GM18499 (cell line): ENCODE data around the gene DEFB127.
"Not testable (repeated sequence)": the region's sequence is repeated elsewhere in the genome, so short reads cannot be mapped to it uniquely, and the experiment has no call there.

Experiments
- ATAC-seq: cut with Tn5 transposase; IDR thresholded peaks from one replicate; pipeline ENCODE4 v1.9.1; 2021; ENCODE audit warnings: moderate number of reproducible peaks; ENCODE audit not compliant: insufficient read depth, unreplicated experiment

The DEFB127 gene, protein sequence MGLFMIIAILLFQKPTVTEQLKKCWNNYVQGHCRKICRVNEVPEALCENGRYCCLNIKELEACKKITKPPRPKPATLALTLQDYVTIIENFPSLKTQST

DNA sequence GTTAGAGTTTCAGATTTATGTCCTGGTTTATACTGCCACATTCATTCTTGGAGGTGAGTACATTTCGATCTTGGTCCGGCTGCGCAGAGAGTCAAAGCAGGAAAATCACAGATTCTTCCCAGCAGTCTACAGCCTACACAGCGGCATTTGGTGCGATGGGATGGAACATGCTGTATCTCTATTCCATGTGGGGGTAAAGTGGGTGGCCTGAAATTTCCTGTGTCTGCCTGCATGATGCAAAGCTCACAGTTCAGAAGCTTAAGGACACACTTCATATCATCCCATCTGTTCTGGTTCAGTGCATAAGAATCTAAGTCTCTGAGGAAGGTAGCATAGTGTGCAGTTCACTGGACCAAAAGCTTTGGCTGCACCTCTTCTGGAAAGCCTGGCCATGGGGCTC lies at the start of gene DEFB127:
Gene DEFB127, plus strand, starts transcription at position 301 of the 400 bp plus-strand sequence. Its CDS starts 91 bp downstream, at position 392.
- ATAC-seq, result no peak

DNA sequence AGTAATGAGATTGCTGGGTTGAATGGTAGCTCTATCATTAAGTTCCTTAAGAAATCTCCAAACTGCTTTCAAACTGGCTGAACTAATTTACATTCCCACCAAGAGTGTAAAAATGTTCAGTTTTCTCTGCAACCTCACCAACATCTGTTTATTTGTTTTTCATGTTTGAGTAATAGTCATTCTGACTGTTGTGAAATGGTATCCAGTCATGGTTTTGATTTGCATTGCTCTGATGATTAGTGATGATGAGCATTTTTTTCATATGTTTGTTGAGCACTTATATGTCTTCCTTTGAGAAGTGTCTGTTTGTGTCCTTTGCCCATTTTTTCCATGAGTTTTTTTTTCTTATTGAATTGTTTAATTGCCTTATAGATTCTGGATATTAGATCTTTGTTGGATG lies 44.9 kb upstream of the DEFB127 start:
- no peak for ATAC-seq

DNA sequence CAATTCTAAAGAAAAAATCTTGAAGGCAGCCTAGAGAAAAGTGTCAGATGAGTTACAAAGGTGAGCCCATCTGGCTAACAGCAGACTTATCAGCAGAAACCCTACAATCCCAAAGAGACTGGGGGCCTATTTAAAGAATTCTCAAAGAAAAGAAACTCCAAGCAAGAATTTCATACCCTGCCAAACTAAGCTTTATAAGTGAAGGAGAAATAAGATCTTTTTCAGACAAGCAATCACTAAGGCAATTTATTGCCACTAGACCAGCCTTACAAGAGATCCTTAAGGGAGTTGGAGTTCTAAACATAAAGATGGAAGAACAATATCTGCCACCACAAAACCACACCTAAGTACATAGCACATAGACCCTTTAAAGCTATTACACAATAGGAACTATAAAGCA lies 39.7 kb upstream of the DEFB127 start:
- no peak for ATAC-seq

DNA sequence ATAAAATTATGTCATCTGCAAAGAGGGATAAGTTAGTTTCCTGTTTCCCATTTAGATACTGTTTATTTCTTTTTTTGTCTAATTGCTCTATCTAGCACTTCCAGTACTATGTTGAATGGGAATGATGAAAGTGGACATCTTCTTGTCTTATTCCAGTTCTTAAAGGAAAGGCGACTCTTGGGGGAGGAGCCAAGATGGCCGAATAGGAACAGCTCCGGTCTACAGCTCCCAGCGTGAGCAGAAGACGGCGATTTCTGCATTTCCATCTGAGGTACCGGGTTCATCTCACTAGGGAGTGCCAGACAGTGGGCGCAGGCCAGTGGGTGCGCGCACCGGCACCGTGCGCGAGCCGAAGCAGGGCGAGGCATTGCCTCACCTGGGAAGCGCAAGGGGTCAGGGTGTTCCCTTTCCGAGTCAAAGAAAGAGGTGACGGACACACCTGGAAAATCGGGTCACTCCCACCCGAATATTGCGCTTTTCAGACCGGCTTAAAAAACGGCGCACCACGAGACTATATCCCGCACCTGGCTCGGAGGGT lies 27.4 kb upstream of the DEFB127 start:
- not testable (repeated sequence) for ATAC-seq

DNA sequence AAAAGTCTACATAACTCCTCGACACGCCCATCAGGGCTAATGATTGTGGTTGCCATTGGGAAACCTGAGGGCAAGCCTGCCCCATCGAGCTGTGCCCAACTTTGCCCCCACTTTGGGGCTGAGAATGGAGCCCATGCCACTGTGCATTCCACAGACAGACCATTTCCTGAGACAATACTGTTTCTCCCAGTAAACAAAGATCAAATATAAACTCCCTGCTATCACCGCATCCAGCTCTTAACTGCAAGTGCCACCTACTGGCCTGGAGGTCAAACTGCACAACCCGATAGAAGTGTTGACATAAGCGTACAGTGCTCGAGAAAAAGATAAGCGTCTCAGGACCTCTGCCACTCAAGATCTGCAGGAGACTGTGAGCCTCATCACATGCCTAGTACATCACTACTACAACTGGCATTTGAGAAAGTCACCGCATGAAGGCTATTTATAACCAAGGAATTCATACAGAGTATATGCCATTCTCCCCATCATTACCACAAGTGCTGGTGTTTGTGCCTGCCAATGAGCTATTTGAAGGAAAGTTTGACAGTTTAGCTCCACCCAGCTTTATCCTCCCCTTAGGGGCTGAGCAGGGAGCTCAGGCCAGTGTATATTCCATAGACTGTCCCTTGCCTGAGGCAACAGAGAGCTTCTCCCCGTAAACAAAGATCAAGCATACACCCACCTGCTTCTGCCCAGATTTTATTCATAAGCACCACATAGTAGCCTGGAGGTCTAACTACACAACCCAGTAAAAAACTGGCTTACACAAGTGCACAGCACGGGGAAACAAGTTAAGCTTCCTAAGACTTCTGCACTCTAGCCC lies 19.4 kb upstream of the DEFB127 start:
- ATAC-seq, result no peak

DNA sequence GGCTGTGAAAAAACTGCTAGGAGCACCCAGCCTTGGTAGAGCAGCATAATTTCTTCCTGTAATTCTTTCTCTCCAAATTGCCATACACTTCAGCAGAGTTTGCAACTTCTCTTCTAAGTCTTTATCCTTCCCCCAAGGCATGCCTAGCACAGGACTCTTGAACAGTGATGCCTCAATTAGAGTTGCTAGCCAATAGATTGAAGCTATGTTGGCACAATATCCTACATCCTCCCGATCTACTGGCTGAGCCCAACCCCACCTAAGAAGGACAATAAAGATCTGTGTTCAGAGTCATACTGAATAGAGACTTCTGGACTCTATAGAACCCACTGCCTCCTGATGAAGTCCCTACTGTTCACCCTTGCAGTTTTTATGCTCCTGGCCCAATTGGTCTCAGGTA lies 15.0 kb upstream of the DEFB127 start, which contains the start of gene DEFB126:
Gene DEFB126, plus strand, starts transcription at position 301 of the 400 bp plus-strand sequence. Its CDS starts 39 bp downstream, at position 340.
- no peak for ATAC-seq

DNA sequence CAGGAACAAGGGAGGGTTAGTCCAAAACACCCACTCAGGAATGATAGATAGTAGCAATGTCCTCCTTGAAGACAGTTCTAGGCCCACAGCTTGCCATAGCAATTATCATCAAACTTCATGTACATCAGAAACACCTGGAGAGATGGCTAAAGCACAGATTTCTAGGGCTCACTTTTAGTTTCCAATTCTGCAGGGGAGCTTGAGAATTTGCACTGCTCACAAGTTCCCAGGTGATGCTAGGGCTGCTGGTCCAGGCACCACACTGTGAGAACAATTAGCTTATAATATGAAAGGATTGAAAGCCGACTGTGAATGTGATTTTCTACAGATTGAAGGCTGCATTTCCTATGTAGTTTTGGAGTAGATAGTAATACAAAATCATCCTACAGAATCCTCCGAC lies 11.4 kb upstream of the DEFB127 start:
- no peak for ATAC-seq

DNA sequence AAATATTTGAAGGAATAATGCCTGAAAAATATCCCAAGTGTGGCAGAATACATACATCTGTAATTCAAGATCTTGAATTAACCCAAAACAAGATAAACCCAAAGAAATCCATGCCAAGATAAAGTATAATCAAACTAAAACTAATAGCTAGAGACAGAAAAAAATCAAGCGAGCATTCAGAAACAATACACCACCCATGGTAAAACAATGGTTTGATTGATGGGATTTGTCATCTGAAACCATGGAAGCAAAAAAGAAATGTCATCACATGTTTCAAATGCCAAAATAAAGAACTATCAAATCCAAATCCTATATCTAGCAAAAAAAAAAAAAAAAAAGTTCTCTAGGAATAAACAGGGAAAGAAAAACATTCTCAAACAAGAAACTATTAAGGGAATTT lies 5.1 kb upstream of the DEFB127 start:
- ATAC-seq, result no peak

DNA sequence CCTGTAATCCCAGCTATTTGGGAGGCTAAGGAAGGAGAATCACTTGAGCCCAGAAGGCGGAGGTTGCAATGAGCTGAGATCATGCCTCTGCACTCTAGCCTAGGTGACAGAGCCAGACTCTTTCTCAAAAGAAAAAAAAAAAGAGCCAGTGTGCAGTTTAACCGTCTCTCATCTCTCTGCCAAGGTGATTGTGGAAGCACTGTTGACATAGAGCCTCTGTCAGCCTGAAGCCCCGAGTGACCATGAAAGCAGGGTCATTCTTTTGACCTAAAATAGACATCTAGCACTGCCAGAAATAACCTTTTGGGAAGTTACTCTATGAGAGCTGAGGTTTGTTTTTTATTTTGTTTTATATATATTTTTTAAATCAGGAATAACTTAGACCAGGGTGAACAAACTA lies 7.4 kb downstream of the DEFB127 start:
- no peak for ATAC-seq

DNA sequence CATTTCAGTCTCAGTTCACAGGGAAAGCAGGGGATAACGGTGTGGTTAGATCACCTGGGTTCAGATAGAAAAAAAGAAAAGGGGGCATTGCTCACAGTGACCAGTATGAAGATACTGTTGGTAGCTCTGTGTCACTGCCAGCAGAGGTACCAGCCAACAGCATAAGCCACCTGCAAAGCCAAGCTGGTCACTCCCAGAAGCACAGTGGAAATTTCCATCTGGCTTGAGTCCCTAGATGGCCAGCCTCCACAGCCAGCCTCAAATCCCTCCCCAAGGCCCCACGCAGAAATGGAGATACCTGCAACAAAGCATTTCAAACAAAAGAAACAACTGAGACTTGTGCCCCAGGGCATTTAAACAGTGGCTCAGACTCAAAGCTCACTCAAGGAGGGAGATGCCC lies 11.6 kb downstream of the DEFB127 start:
- ATAC-seq, result no peak

DNA sequence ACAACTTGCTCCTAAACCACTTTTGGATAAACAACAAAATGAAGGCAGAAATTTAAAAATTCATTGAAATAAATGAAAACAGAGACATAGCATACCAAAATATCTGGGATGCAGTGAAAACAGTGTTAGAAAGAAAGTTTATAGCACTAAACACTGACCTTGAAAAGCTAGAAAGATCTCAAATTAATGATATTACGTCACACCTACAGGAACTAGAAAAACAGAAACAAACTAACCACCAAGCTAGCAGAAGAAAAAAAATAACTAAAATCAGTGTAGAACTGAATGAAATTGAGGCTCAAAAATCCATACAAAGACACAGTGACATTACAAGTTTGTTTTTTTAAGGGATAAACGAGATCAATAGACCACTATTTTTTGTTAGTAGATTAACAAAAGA lies 27.0 kb downstream of the DEFB127 start:
- no peak for ATAC-seq

DNA sequence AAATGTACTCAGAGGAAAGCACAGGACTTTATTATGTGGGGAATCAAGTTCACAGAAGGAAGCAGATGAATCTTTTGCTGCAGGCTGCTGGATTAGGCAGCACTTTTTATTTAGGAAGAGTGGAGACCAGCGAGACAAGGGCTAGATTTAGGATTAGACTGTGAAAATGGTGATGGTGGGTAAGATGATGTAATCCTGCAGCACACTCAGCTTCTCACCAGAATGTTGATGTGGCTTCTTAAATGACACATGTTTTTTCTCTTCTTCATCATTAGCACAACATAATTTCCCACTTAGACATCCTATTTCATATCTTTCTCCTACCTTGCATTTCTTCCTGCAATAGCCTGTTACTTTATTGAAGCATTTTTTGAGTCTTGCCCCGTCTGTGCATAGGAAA lies 30.5 kb downstream of the DEFB127 start:
- no peak for ATAC-seq

DNA sequence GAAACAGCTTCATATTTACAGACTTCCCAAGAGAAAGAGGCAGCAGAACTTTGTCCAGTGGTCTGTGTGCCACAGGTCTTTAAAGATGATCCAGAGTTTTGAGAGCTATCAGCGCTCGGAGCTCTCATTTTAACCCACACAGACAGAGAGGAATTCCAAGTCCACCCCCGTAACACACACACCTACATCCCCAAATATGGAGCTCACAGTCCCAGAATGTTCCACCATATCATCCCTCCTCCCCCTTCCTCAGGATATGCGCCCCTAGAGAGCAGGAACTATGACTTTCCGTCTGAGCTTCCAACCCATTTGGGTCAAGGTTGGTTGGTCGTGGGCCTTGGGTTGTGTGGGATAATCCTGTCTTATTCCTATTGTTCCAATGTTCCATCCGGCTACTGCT lies 32.4 kb downstream of the DEFB127 start, which contains the start of gene DEFB128:
Gene DEFB128, minus strand, starts transcription at position 101 of the 400 bp plus-strand sequence. Its CDS starts 88 bp downstream, at position 13.
- ATAC-seq, result no peak

DNA sequence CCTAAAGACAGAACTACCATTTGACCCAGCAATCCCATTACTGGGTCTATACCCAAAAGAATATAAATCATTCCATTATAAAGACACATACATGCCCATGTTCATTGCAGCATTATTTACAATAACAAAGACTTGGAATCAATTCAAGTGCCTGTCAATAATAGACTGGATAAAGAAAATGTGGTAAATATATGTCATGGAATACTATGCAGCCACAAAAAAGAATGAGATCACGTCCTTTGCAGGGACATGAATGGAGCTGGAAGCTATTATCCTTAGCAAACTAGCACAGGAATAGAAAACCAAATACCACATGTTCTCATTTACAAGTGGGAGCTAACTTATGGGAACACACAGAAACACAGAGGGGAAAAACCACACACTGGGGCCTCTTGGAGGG lies 41.0 kb downstream of the DEFB127 start:
- ATAC-seq, result no peak

DNA sequence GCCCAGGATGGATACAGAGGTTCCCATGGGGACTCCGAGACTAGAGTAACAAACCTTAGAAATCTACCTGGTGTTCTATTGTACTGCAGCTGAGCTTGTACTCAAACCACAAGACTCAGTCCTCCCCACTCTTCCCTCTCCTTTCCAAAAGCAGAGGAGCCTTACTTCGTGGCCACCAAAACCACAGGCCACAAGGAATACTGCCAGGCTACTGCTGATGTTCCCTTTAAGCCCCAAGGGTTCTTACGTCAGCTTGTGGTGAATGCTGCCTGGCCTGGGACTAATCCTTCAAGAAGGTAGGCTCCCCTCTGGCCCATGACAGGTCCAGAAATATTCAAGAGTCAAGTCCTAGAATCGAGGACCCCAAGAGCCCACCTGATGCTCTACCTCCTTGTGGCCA lies 42.7 kb downstream of the DEFB127 start:
- no peak for ATAC-seq

DNA sequence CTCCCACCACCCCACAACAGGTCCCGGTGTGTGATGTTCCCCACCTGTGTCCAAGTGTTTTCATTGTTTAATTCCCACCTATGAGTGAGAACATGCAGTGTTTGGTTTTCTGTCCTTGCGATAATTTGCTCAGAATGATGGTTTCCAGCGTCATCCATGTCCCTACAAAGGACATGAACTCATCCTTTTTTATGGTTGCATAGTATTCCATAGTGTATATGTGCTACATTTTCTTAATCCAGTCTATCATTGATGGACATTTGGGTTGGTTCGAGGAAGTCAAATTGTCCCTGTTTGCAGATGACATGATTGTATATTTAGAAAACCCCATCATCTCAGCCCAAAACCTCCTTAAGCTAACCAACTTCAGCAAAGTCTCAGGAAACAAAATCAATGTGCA lies 46.4 kb downstream of the DEFB127 start:
- not testable (repeated sequence) for ATAC-seq
